CD14-positive monocyte (primary cell): ENCODE measurements around the gene EPN1. TPM values are rescaled to one million over a fixed set of nuclear protein-coding genes. Genes with fewer than 3 reads are reported as not detected.

ENCODE experiments used
- DNase-seq, 3 donors: peaks; one replicate each; pipeline ENCODE4 v3.0.0-alpha.2; 2011 to 2022
- H2AFZ ChIP-seq: 2 replicates; pipeline ENCODE4 v1.6.0; 2012; ENCODE audit warnings: mild to moderate bottlenecking, low read depth, low read length, inconsistent platforms; ENCODE audit not compliant: insufficient read depth, poor library complexity, severe bottlenecking
- H3K27ac ChIP-seq, 2 donors: 1 replicate in 1 of 2; 2 replicates in 1 of 2; pipeline ENCODE4 v1.5.1; 2012 to 2013; ENCODE audit warnings: low read length in 2 of 2, control low read depth in 1 of 2, inconsistent platforms in 1 of 2, low read depth in 1 of 2, mild to moderate bottlenecking in 1 of 2
- H3K27me3 ChIP-seq, 2 donors: one replicate each; pipeline versions ENCODE4 v1.6.0 to v1.6.1; 2011 to 2013; ENCODE audit warnings: low read length in 2 of 2; ENCODE audit not compliant: control insufficient read depth in 2 of 2, insufficient read depth in 2 of 2
- H3K36me3 ChIP-seq, 2 donors: replicated peaks in 1 of 2; 1 replicate in 1 of 2; 2 replicates in 1 of 2; pipeline versions ENCODE4 v1.5.1 to v1.6.1; 2012 to 2013; ENCODE audit warnings: low read length in 2 of 2, control low read depth in 1 of 2, inconsistent platforms in 1 of 2, mild to moderate bottlenecking in 1 of 2; ENCODE audit not compliant: insufficient read depth in 2 of 2, control insufficient read depth in 1 of 2
- H3K4me1 ChIP-seq, 2 donors: 1 replicate in 1 of 2; 2 replicates in 1 of 2; pipeline versions ENCODE4 v1.5.1 to v1.6.1; 2012 to 2013; ENCODE audit warnings: low read length in 2 of 2, control low read depth in 1 of 2, inconsistent platforms in 1 of 2, mild to moderate bottlenecking in 1 of 2, moderate library complexity in 1 of 2; ENCODE audit not compliant: insufficient read depth in 2 of 2, control insufficient read depth in 1 of 2
- H3K4me2 ChIP-seq: replicated peaks from 2 replicates; pipeline ENCODE3; 2012; ENCODE audit warnings: low read length, moderate library complexity, mild to moderate bottlenecking; ENCODE audit not compliant: poor library complexity, severe bottlenecking; ENCODE audit errors: extremely low read depth
- H3K4me3 ChIP-seq, 3 experiments: fragments of 200-600 bp in 1 of 3; sonication (generic) in 1 of 3; replicated peaks in 1 of 3; 1 replicate in 2 of 3; 2 replicates in 1 of 3; pipeline ENCODE4 v1.5.1; 2011 to 2013; ENCODE audit warnings: low read length in 3 of 3, mild to moderate bottlenecking in 3 of 3, control low read depth in 2 of 3, low read depth in 2 of 3, inconsistent platforms in 1 of 3, moderate library complexity in 1 of 3
- H3K79me2 ChIP-seq: 2 replicates; pipeline ENCODE4 v1.6.0; 2012; ENCODE audit warnings: mild to moderate bottlenecking, control low read depth, inconsistent platforms, low read length, moderate library complexity; ENCODE audit not compliant: insufficient read depth
- H3K9ac ChIP-seq: 2 replicates; pipeline ENCODE4 v1.6.0; 2017; ENCODE audit warnings: low read length, mild to moderate bottlenecking; ENCODE audit not compliant: insufficient read depth, poor library complexity, severe bottlenecking
- H3K9me3 ChIP-seq, 2 donors: replicated peaks in 1 of 2; 1 replicate in 1 of 2; 2 replicates in 1 of 2; pipeline versions ENCODE4 v1.5.1 to v1.6.1; 2012 to 2013; ENCODE audit warnings: low read length in 2 of 2, control low read depth in 1 of 2; ENCODE audit not compliant: control insufficient read depth in 1 of 2, insufficient read depth in 1 of 2
- H4K20me1 ChIP-seq: 2 replicates; pipeline ENCODE4 v1.6.0; 2012; ENCODE audit warnings: mild to moderate bottlenecking, low read length, control low read depth, moderate library complexity; ENCODE audit not compliant: insufficient read depth
- H3K27ac Mint-ChIP-seq, 7 donors: one replicate each; pipeline ENCODE4 v1.8.0; 2020; ENCODE audit warnings: mild to moderate bottlenecking in 7 of 7, mixed read lengths in 7 of 7, moderate library complexity in 6 of 7, inconsistent platforms in 2 of 7
- H3K27me3 Mint-ChIP-seq, 3 donors: one replicate each; pipeline ENCODE4 v1.8.0; 2021 to 2022; ENCODE audit warnings: low read depth in 3 of 3, mild to moderate bottlenecking in 3 of 3, mixed read lengths in 3 of 3, moderate library complexity in 3 of 3, inconsistent platforms in 1 of 3
- H3K36me3 Mint-ChIP-seq, 2 donors: one replicate each; pipeline ENCODE4 v1.8.0; 2020; ENCODE audit warnings: mixed read lengths in 2 of 2, inconsistent platforms in 1 of 2, mild to moderate bottlenecking in 1 of 2
- H3K4me1 Mint-ChIP-seq: one replicate; pipeline ENCODE4 v1.8.0; 2020; ENCODE audit warnings: mild to moderate bottlenecking, mixed read lengths
- H3K4me3 Mint-ChIP-seq, 2 donors: one replicate each; pipeline ENCODE4 v1.8.0; 2020; ENCODE audit warnings: mild to moderate bottlenecking in 2 of 2, mixed read lengths in 2 of 2, moderate library complexity in 1 of 2
- H3K9me3 Mint-ChIP-seq, 7 donors: one replicate each; pipeline ENCODE4 v1.8.0; 2020 to 2022; ENCODE audit warnings: mixed read lengths in 7 of 7, mild to moderate bottlenecking in 6 of 7, moderate library complexity in 6 of 7, inconsistent platforms in 2 of 7
- WGBS: methylation state at CpG from one replicate; pipeline ENCODE4 v1.1.5; 2013; ENCODE audit warnings: missing lambda C conversion rate; ENCODE audit not compliant: insufficient coverage; 5-methylcytosine and 5-hydroxymethylcytosine counted together
- intact Hi-C, 2 donors: fragments of 100-400 bp; cut with micrococcal nuclease; formaldehyde crosslinking; loops; one replicate each; pipeline versions ENCODE4 v1.15.0 to v1.15.1; 2023
- polyA plus RNA-seq, 3 donors: library from polyadenylated mRNA; depleted of rRNA in 1 of 3; unstranded in 2 of 3; stranded (reverse) in 1 of 3; fragments of 300-500 nt in 2 of 3; fragments of >200 nt in 1 of 3; fragmentation: Illumina TruSeq in 2 of 3; gene quantifications; 1 replicate in 2 of 3; 2 replicates in 1 of 3; pipeline ENCODE4 v1.2.3, GENCODE V29; 2012 to 2021
- TF ChIP-seq, protein P1 (sequence below): fragments of 200-600 bp; IDR thresholded peaks from one replicate; pipeline ENCODE4 v1.8.0; 2022; ENCODE audit warnings: antibody characterized with exemption, mild to moderate bottlenecking

Gene EPN1
- polyA plus RNA-seq, 3 donors, result 18.7 to 75.2 (median 19.2) TPM

DNA sequence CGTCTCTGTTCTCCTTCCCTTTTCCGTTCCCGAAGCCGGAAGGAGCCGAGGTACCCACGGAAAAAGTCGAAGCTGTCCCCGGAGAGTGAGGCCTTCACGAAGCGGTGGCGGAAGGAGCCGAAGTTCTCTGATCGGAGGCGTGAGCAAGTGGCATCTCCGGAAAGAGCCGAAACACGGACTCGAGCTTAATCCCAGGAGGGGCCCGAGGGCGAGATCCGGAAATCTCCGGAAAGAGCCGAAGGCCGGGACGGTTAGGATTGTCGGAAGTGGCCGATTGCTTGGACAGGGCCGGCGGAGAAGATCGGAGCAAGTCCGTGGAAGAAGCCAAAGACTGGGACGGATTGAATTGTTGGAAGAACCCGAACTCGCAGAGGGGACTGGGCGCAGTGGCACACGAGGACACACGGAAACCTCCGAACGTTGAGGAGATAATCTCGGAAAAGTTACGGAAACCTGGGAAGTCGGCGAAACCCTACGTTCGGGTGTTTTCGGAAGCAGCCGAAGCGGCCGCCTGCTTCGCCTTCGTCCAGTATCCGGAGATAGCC lies 20.6 kb upstream of the EPN1 start:
- Histone ChIP-seq H3K4me2 (peak overlapping the region; percentile 84), H2AFZ (peak overlapping the region; percentile 79), H3K27ac (peak overlapping the region; percentile 94 to 98), H3K4me3 (peak overlapping the region; percentile 66 to 89 (median 86)), H3K36me3 (peaks cover 0 to 19% of the 10 kb centered on the region in 2 donors), H3K79me2 (peaks cover 45% of the 10 kb centered on the region), H3K9ac (peak overlapping the region; percentile 70), H3K27me3 (no peaks in the 10 kb centered on the region), H3K4me1 (peaks cover 33 to 48% of the 10 kb centered on the region in 2 donors), H4K20me1 (peaks cover 42% of the 10 kb centered on the region), H3K9me3 (no peaks in the 10 kb centered on the region)
- H3K27me3 Mint-ChIP-seq, result peaks cover 2 to 5% (median 4%) of the 10 kb centered on the region in 3 donors
- H3K4me3 Mint-ChIP-seq, result peak overlapping the region; percentile 98 to 99
- intact Hi-C loops, result loop anchor here in 1 of 2 donors (2.0 to 10.0 kb wide), 2 partner anchors 22 to 1460 kb away; partner anchors contain the start of gene TSEN34
- WGBS, result under 1% methylated on average over 51 of the region's 52 CpGs
- H3K4me1 Mint-ChIP-seq, result peaks cover 31% of the 10 kb centered on the region
- peaks cover 6 to 15% of the 10 kb centered on the region in 2 donors for H3K36me3 Mint-ChIP-seq
- DNase-seq, result peak; percentile 100
- H3K9me3 Mint-ChIP-seq, result no peaks in the 10 kb centered on the region
- H3K27ac Mint-ChIP-seq, result peak overlapping the region; percentile 96 to 100 (median 100)
- TF ChIP-seq, protein P1, sequence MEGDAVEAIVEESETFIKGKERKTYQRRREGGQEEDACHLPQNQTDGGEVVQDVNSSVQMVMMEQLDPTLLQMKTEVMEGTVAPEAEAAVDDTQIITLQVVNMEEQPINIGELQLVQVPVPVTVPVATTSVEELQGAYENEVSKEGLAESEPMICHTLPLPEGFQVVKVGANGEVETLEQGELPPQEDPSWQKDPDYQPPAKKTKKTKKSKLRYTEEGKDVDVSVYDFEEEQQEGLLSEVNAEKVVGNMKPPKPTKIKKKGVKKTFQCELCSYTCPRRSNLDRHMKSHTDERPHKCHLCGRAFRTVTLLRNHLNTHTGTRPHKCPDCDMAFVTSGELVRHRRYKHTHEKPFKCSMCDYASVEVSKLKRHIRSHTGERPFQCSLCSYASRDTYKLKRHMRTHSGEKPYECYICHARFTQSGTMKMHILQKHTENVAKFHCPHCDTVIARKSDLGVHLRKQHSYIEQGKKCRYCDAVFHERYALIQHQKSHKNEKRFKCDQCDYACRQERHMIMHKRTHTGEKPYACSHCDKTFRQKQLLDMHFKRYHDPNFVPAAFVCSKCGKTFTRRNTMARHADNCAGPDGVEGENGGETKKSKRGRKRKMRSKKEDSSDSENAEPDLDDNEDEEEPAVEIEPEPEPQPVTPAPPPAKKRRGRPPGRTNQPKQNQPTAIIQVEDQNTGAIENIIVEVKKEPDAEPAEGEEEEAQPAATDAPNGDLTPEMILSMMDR, result no peak

DNA sequence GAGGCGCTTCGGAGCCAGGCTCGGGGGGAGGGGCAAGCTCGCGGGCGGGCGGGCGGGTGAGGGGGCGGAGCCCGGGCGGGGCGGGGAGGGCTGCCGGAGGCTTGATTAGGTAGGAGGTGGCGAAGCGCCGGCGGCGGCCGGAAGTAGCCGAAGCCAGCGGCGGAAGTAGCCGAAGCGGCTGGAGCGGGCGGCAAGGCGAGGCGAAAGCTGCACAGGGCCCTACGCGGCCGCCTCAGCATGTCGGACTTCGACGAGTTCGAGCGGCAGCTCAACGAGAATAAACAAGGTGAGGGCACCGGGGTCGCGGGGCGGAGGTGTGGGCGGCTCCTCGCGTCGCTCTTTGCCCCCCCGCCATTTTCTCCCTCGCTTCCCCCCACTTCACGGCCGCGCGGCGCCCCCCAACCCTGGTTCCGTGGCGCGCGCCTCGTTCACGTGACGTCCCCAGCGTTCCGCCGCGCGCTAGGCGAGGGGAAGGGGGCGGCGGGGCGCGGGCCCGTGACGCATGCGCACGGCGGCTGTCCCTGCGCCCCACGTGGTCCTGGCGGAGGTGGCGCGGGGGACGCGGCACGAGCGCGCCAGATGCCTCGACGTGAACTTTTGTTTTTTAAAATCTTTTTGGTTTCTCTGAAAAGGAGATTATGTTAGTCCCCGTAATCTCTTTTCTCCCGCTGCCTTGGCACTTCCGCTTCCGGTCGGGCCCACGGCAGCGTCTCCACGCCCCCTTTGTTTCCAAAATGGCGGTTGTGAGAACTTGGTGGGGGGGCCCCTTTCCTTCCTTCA lies 20.0 kb upstream of the EPN1 start, which contains the start of gene U2AF2:
Gene U2AF2 (plus strand): TSS at position 168 of the 780 bp plus-strand sequence. CDS start 70 bp downstream, at position 238.
- H3K4me2 ChIP-seq, result peak within 1 kb of the TSS; percentile 84
- H3K27ac ChIP-seq, result peak within 1 kb of the TSS; percentile 94 to 98
- H3K27me3 ChIP-seq, result no peaks in the 10 kb centered on the region
- intact Hi-C loops, result loop anchor here in 1 of 2 donors (2.0 to 10.0 kb wide), 2 partner anchors 22 to 1460 kb away; partner anchors contain the start of gene TSEN34
- H3K36me3 ChIP-seq, result peaks cover 4 to 26% of the 10 kb centered on the region in 2 donors
- no peaks in the 10 kb centered on the region for H3K9me3 ChIP-seq
- peak within 1 kb of the TSS; percentile 96 to 100 (median 100) for H3K27ac Mint-ChIP-seq
- H4K20me1 ChIP-seq, result peaks cover 49% of the 10 kb centered on the region
- TF ChIP-seq, protein P1, result no peak
- H3K4me3 Mint-ChIP-seq, result peak within 1 kb of the TSS; percentile 98 to 99
- H3K9me3 Mint-ChIP-seq, result no peaks in the 10 kb centered on the region
- H3K9ac ChIP-seq, result peak within 1 kb of the TSS; percentile 97
- DNase-seq, result peak; percentile 69 to 95 (median 95)
- peaks cover 51% of the 10 kb centered on the region for H3K79me2 ChIP-seq
- H3K27me3 Mint-ChIP-seq, result peaks cover 0 to 4% (median 4%) of the 10 kb centered on the region in 3 donors
- peak within 1 kb of the TSS; percentile 86 to 91 (median 89) for H3K4me3 ChIP-seq
- H3K4me1 ChIP-seq, result peaks cover 33 to 49% of the 10 kb centered on the region in 2 donors
- peak within 1 kb of the TSS; percentile 79 for H2AFZ ChIP-seq
- under 1% methylated on average over 74 of the region's 95 CpGs for WGBS
- H3K36me3 Mint-ChIP-seq, result peaks cover 10 to 21% of the 10 kb centered on the region in 2 donors
- H3K4me1 Mint-ChIP-seq, result peaks cover 32% of the 10 kb centered on the region
